ENCODE data around the gene OBSL1.
A peak's percentile ranks its signal among the peaks of the same experiment; 100 is the strongest.

OBSL1 gene

GRCh38 chr2:219545295-219545942 is 25.9 kb downstream of the OBSL1 start:
- Histone ChIP-seq H3K9me2 (replicated peaks; ENCODE audit: control insufficient read depth, low read length) (no peaks in the 10 kb centered on the region), H3K4me3 (ENCODE audit: low read length) (no peak overlapping the region), H3K79me2 (ENCODE audit: control insufficient read depth, low read length) (peaks cover 8% of the 10 kb centered on the region), H3K27me3 (ENCODE audit: control insufficient read depth, low read length) (peaks cover 15% of the 10 kb centered on the region; the same call in 1 of the 2 replicates), H3K9me3 (ENCODE audit: control insufficient read depth, insufficient read depth, low read length) (no peaks in the 10 kb centered on the region), H3K4me2 (ENCODE audit: low read length) (no peak overlapping the region), H4K20me1 (ENCODE audit: control insufficient read depth, insufficient read depth, low read depth, low read length) (peaks cover 6% of the 10 kb centered on the region), H3K27ac (ENCODE audit: low read depth, low read length) (no peak overlapping the region), H3F3A (ENCODE audit: control insufficient read depth, insufficient read depth) (no peaks in the 10 kb centered on the region), H3K4me1 (ENCODE audit: control insufficient read depth, low read length) (peaks cover 22% of the 10 kb centered on the region), H3K36me3 (ENCODE audit: control insufficient read depth, low read length) (peaks cover 9% of the 10 kb centered on the region)
- TF ChIP-seq CTCF (IDR thresholded peaks at IDR 0.05; ENCODE audit: low read depth, low read length, poor library complexity, severe bottlenecking) (no peak), EZH2phosphoT487 (IDR thresholded peaks at IDR 0.05; ENCODE audit: borderline replicate concordance, low read length) (no peak)

GRCh38 chr2:219544567-219544966 is 26.8 kb downstream of the OBSL1 start:
- H3K4me1 ChIP-seq (ENCODE audit: control insufficient read depth, low read length) = peaks cover 22% of the 10 kb centered on the region
- no peak for TF ChIP-seq CTCF (IDR thresholded peaks at IDR 0.05; ENCODE audit: low read depth, low read length, poor library complexity, severe bottlenecking)
- TF ChIP-seq EZH2phosphoT487 (IDR thresholded peaks at IDR 0.05; ENCODE audit: borderline replicate concordance, low read length) = no peak
- no peak overlapping the region for H3K27ac ChIP-seq (ENCODE audit: low read depth, low read length)
- no peaks in the 10 kb centered on the region for H3F3A ChIP-seq (ENCODE audit: control insufficient read depth, insufficient read depth)
- peaks cover 15% of the 10 kb centered on the region; the same call in 1 of the 2 replicates for H3K27me3 ChIP-seq (ENCODE audit: control insufficient read depth, low read length)
- no peaks in the 10 kb centered on the region for H3K9me2 ChIP-seq (replicated peaks; ENCODE audit: control insufficient read depth, low read length)
- H3K79me2 ChIP-seq (ENCODE audit: control insufficient read depth, low read length) = peaks cover 8% of the 10 kb centered on the region
- peak overlapping the region; percentile 90 for H3K4me3 ChIP-seq (ENCODE audit: low read length)
- H4K20me1 ChIP-seq (ENCODE audit: control insufficient read depth, insufficient read depth, low read depth, low read length) = peaks cover 6% of the 10 kb centered on the region
- H3K9me3 ChIP-seq (ENCODE audit: control insufficient read depth, insufficient read depth, low read length) = no peaks in the 10 kb centered on the region
- H3K4me2 ChIP-seq (ENCODE audit: low read length) = peak overlapping the region; percentile 74
- H3K36me3 ChIP-seq (ENCODE audit: control insufficient read depth, low read length) = peaks cover 18% of the 10 kb centered on the region

- Histone ChIP-seq H3K27ac (ENCODE audit: low read depth, low read length) (peak within 1 kb of the TSS; percentile 66), H3F3A (ENCODE audit: control insufficient read depth, insufficient read depth) (no peaks in the 10 kb centered on the region), H3K4me3 (ENCODE audit: low read length) (peak within 1 kb of the TSS; percentile 90), H4K20me1 (ENCODE audit: control insufficient read depth, insufficient read depth, low read depth, low read length) (peaks cover 6% of the 10 kb centered on the region), H3K9me2 (replicated peaks; ENCODE audit: control insufficient read depth, low read length) (no peaks in the 10 kb centered on the region), H3K36me3 (ENCODE audit: control insufficient read depth, low read length) (peaks cover 24% of the 10 kb centered on the region), H3K4me2 (ENCODE audit: low read length) (peak within 1 kb of the TSS; percentile 74), H3K79me2 (ENCODE audit: control insufficient read depth, low read length) (peaks cover 8% of the 10 kb centered on the region), H3K4me1 (ENCODE audit: control insufficient read depth, low read length) (peaks cover 22% of the 10 kb centered on the region), H3K27me3 (ENCODE audit: control insufficient read depth, low read length) (peaks cover 15% of the 10 kb centered on the region; the same call in 1 of the 2 replicates), H3K9me3 (ENCODE audit: control insufficient read depth, insufficient read depth, low read length) (no peaks in the 10 kb centered on the region)
- TF ChIP-seq EZH2phosphoT487 (IDR thresholded peaks at IDR 0.05; ENCODE audit: borderline replicate concordance, low read length) (no peak), CTCF (IDR thresholded peaks at IDR 0.05; ENCODE audit: low read depth, low read length, poor library complexity, severe bottlenecking) (no peak)
Observed at GRCh38 chr2:219543596-219544358, 27.6 kb downstream of the OBSL1 start, which contains the start of the genes CHPF and TMEM198. Gene CHPF, minus strand, starts transcription at chr2:219543809. Its CDS starts 271 bp downstream, at chr2:219543538. Gene TMEM198, plus strand, starts transcription at chr2:219544028. Its CDS starts 700 bp downstream, at chr2:219544728.
